Stimulated activated naive CD4-positive, alpha-beta T cell (primary cell): ENCODE measurements around the gene VWF.

Experiments
- DNase-seq, 6 experiments: peaks; one replicate each; lab custom pipeline; 2025; lab: John Stamatoyannopoulos, UW

The VWF gene

DNA sequence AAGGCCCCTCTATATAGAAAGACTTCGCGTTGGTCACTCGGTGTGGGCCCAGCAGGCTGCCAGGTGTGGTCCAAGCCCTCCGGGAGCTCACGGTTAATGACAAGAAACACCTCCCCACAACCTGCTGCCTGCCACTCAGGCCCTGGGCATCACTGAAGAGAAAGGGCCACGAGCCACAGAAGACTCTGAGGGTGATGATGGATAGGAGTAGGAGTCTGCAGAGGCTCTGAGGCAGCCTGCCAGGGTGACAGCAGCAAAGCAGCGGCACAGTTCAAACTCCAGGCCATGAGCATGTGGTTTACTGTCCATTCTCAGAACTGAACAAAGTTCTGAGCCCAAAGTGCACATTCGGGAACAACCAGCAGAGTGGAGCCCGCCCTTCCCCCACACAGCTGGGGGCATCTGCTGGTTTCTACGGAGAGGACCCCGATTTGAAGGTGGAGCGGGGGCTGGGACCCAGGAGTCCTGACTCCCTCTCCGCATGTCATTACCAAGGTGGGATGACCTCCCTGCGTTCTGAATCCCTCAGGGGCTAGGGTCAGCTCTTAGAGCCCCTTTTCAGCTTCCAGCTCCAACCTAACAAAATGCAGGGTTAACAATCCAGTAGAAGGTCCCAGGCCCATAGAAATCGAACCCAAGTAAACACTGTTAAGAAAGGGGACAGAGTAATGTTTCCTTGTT lies 65.8 kb downstream of the VWF start:
- no peak for DNase-seq

DNA sequence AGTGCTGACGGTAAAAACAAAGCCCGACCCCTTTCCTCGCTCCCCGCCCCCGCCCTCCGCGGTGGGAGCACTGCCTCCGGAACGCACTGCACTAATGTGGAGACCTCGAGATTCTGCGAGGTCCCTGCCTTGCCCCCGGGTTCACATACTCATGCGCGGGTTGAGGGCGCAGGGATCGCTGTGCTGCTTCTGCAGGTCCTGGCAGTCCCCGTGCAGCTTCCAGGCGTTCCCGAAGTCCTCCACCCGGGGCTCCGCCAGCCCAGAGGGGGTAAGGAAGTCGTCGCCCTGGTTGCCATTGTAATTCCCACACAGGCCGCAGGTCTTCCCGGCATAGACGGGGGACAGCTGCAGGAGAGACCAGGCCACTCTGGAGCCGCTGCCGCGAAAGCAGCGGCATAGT lies 66.8 kb downstream of the VWF start:
- DNase-seq, result no peak

DNA sequence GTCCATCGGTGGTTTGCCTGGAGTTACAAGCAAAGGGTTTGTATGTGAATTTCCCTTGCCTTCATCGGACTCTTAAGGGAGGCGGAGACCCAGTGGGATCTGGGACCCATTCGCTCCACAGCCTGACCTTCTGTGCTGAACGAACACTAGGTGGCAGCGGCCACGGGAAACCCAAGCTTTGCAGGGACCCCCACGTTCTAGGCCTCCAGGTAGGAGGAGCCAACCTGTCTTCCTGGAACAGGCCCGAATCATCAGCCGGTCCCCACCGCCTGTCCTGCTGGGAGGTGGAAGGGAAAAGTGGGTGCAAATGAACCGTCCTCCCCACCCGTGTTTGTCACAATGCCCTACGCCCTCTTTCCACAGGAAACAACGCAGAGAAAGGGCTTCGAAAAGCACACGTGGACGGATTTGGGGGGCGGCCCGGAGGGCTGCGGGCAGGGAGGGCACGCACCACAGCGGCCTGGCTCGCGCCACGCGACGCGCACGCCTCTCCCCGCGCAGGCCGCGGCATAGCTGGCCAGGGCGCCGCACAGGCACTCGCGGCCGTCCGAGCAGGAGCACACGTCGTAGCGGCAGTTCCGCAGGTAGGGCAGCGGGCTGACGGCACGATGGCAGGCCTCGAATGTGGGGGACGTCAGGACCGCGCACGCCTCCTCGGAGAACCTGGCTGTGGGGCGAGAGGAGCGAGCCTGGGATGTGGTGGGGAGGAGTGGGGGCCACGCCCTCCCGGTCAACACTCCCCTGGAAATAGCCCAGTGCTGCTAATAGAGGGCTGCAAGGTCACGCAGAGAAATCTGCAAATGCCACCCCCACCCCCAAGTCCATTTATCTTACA lies 67.8 kb downstream of the VWF start:
- peak in 3 of 6 experiments; percentile 11 to 43 (median 32) for DNase-seq

DNA sequence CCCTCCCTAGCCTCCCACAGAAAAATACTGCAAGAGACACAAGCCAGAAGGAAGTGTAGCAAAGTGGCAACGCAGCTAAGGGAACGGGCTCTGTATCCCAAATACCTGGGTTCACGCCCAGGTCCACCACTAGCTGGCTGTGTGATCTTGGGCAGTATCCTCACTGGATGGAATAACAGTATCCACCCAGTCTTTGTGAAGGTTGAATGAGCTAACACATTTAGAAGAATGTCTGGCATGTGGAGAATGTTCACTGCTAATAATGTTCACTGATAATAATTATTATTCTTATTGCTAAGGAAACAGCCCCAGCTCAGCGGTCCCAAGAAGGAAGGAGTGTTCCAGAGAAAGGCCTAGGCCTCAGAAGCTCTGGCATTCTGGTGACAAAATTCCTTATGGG lies 70.9 kb downstream of the VWF start:
- no peak for DNase-seq

DNA sequence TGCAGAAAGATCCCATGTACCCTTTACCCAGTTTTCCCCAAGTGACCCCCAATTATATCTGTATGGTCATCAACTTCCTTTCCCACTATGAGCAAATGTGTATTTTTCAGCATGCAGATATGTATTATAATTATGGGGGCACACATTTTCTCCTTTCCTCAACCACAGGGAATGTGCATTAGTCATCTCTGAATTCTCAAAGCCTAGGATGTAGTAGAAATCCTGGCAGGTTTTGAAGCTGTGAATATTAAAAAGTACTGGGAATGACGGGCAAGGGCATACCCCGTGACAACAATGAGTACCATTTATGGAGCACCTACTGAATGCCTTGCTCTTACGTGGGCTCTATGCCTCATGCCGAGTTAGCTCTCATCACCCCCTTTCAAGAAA lies 71.5 kb downstream of the VWF start:
- no peak for DNase-seq

DNA sequence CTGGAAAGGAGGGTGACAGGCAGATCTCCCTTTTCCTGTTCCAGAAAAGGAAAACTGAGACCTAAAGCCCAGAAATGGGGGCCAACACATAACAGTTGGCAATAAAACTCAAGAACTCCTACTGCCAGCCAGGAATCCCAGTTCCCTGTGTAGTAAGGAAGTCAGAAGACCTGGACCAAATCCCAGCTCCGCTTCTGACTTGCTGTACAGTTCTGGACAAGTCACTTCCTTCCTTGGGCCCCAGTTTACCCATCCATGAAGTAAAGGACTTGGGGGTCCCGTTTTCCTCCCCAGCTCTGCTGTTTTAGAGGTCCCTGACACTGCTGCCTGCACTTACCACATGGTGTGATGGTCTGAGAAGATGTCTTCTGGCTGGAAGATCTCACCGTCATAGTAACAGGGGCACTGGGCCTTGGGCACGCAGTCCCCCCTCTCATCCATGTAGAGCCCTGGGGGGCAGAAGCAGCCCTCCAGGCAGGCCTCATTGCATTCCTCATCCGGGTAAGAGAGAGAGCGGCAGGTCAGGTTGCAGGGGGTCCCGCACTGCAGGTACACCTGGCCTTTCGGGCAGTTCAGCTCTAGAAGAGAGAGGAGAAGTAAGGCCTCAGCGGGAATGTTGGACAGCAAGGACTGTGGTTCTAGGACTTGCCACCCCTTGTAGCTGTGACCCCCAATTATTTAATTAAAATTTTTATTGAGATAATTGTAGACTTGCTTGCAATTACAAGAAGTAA lies 72.1 kb downstream of the VWF start:
- DNase-seq, result no peak

DNA sequence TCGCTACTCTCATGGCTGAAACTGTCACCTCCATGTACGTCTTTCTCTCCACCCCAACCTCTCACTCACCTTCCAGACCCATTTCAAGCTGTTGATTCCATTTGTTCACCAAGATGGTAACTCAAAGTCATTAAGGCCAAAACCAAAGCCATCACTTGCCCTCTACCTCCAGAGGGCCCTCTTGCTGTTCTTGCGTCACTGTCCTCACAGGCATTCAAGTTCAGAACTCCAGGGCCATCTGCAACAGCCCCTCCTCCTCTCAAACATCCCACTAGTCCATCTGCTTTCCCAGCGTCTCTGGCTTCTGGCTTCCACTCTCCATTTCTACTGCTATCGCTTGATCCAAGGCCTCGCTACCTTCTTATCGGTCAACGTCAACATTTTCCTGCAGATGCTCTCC lies 74.5 kb downstream of the VWF start:
- no peak for DNase-seq

DNA sequence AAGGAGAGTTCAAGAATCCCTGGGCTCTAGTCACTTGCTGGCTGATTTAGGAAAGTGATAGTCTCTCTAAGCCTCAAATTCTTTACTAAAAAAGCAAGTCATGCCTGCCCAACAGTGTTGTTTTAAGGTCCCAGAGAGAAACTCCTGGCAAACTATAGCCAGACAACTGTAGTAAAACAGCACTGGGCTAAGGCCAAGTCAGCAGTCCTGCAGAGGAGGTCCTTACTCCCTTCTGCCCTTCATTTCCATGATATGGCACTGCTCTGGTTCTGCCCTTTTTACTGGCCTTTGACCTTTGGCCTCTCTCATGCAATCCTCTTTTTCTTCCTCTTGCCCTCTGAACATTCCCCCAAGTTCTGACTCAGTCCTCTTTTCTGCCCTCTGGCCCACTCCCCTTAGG lies 74.9 kb downstream of the VWF start:
- no peak for DNase-seq

DNA sequence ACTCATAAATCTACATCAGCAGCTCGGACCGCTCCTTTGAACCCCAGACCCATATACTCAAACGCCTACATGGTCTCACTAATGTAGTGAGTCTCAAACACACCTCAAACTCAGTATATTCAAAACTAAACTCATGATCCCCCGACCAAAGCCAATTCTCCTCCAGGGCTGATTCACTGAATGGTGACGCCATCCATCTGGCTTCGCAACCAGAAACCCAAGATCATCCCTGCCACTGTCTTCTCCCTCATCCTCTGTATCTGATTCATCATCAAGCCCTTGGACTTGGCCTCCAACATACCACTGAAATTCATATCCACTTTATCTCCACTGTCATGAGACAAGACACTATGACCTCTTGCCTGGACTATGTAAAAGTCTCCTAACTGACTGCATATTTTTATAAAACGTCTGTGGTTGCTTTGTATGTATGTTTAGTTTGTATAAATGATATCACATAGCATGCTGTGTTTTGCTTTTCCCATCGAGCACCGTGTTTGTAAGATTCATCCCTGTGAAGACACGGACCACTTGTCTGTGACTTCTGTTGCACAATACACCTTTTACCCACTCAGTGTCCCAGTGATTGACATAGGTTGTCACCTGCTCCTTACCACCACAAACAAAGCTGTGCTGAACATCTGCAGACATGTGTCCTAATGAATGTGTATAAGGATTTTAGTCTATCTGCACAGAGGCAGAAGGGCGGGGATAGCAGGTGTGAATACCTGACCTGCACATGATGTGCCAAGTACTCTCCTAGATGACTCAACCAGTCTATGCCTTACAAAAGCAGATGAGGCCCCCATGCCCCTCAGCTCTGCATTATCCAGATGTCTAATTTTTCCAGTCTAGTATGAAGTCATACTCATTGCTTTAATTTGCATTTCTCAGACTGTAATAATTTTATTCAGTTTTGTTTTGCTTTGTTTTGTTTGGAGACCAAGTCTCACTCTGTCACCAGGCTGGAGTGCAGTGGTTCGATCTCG lies 76.9 kb downstream of the VWF start:
- no peak for DNase-seq

DNA sequence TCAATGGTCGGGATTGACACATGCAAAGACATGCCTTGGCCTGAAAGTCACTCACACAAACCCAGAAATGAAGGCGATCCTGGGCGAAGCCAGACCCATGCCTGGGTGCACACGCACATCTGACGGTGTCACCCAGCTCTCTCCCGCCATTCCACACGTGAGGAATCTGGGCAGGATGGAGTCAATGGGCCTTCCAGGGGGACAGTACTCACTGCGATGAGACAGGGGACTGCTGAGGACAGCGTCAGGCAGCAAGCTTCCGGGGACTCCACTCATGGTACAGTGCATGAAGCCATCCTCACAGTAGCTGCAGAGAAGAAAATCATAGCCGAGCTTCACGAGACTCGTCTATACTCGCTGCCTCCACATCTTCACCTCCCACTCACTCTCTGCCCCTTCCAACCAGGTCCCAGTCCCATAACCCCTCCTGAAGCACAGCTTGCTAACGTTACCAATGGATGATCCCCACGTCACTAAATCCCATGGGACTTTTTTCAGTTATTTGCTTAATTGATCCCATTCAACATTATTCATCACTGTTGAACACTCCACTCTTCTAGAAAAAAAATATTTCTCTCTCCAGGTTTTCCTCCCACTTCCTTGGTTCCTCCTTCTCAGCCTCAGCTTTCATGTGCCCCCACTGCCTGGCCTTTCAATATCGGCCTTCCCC lies 77.8 kb downstream of the VWF start:
- no peak for DNase-seq

DNA sequence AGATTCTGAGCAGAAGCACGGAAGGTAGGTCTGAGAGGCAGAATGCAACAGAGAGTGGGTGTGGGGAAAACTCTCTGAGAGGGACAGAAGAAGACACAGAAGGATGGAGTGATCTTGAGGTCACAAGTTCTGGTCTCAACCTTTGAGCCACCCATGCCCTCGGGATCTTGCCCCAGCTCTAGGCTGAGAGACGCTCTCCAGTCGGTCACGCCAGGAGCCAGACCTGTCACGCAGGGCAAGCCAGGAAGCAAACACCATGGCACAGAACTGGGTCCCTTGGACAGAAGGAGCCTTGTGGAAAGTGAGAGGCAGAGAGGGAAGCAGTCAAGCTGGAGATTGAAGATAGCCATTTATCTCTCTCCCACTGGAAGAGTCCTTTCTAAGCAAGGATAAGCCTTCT lies 79.0 kb downstream of the VWF start:
- DNase-seq, result no peak

DNA sequence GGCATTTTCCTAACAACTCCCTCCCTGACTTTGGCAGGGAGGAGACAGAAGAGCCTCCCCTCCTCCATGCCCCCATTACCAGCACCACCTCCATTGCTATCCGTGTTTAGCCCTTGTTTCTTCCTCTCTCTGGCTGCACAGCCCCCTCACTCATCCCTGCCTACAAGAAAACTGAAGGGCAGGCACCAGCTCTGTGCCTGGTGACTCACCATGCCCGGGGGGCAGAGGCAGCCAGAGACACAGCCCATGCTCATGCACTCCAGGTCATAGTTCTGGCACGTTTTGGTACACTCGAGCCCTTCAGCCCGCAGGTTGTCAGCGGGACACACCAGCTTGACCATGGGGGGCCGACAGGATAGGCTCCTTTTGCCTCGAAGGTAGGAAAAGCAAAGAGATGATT lies 80.4 kb downstream of the VWF start:
- DNase-seq, result no peak

DNA sequence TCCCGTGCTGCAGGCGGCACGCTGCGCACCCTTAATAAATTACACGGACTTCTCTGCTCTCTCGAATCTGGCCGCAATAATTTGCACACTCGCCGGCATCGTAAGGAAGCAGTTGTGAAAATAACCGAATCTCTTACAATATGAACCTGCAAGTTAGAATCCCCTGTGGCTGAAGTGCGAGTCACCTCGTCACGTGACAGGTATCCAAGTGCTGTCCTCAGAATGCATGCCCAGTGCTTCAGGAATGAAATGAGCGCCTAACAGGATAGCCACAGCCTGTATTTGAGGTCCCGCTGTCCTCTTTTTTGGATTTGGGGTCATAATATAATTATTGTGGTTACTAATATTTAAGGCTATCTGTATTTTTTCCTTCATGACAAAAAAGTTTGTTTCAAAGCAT lies 82.0 kb downstream of the VWF start:
- no peak for DNase-seq

DNA sequence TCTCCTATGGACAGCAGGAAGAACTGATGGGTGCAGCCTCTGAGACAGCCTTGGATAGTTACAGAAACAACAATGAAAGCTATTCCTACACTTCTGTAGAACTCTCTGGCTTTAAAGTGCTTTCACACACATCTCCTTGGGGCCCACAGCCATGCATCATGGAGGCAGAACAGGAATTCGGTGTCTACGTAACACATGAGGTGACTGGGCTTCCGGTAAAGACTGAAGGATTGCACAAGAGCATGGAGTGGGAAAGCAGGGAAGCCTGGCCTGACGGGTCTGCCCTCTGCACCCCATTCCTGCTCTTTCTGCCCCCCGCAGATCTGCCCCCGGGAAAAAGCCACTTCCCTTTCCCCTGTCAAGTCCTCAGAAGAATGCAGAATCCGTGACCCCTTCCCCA lies 82.6 kb downstream of the VWF start:
- no peak for DNase-seq

DNA sequence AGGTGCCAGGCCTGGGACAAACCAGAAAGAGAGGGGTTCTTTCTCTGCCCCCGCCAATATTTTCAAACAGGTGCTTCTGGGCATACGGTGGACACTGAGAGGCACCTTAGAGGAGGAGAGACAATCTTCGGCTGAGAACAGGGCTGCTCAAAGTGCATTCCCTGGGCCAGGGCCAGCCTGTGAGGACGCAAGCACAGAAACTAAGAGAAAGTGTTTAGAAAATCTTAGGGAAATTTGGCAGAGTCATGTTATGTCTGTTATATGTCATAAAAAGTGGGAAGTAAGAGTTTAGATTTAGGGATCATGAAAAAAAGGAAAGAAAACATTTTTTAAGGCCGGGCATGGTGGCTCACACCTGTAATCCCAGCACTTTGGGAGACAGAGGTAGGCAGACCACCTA lies 83.7 kb downstream of the VWF start:
- no peak for DNase-seq

DNA sequence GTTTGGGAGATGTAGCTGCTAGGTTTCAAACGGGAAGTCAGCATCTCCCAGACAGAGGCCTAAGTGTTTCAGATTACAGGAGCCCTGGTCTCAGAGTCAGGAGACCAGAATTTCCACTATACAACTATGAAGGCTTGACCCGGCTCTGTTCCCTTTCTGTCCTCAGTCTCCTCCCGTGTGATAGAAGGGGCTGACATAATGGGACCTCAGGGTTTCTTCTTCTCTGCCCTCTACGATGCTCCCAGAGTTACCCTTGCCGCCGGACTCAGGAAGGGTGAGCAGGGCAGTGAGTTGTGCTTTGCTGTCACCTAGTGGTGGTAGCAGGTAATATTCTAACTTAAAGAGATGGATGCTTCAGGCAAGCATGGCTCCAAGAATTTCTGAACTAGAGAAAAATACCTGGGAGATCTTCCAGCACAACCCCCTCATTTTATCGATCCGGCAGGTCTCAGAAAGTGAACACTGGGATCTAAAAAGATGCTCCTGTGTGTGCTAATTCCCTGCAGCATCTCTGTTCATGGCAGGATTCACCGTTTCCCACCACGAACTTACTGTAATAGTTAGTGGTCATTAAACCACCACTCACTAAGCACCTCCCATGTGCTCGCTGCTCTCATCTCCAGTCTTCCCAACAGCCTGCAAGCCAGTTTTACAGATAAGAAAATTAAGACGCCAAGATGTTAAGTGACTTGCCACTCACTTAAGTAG lies 84.4 kb downstream of the VWF start:
- peak in 5 of 6 experiments; percentile 9 to 69 (median 24) for DNase-seq

DNA sequence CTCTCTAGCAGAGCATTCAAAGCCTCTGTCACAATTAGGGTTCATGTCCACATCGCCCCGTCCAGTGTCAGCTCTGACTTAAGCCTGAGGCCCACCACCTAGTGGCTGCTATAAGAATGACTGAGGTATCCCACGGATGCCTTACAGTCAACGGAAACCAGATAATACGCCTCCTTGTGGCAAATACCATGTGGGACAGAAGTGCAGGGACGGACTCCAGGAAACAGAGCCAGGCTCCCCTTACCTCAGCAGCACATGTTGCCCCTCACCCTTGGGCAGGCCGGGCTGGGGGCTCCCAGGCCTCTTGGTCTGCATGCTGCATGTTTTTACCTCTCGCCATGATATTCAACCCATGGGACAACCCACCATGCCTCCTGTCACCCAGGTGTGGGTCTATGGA lies 86.3 kb downstream of the VWF start:
- DNase-seq, result peak in 3 of 6 experiments; percentile 9 to 26 (median 14)

DNA sequence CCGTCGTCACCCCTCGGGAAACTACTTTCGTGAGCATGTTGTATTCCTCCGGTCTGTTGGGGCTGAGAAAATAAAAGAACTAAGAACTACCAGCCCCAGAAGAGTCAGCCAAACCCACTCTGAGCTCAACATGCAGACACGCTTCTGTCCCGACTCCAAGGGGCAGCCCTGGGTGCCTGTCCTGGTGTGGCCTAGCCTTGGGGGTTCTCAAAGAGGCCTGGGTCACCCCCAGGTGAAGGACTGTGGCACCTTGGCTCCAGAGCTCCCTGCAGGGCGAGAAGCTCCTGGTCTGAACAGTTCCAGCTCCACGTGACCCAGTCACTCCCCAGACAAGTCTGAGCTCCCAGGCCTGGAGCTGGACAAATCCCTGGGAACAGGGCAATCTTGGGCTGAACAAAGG lies 87.0 kb downstream of the VWF start:
- no peak for DNase-seq

DNA sequence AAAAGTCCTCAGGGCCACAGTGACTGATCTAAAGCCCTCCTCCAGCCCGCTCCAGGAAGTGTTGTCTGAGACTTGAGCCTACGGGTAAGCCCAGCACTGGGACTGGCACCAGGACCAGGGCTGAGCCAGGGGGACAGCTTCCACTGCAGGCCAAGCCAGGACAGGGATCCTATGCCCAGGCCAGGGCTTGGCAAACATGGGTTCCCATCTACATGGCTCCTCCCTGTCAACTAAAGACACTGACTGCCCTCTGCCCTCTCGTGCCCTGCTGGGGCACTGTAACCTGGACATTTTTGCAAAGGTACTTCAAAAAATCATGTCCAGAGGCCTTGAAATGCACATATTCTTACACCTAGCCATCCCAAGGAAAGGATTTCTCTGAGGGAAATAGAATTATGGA lies 88.0 kb downstream of the VWF start:
- DNase-seq, result no peak

DNA sequence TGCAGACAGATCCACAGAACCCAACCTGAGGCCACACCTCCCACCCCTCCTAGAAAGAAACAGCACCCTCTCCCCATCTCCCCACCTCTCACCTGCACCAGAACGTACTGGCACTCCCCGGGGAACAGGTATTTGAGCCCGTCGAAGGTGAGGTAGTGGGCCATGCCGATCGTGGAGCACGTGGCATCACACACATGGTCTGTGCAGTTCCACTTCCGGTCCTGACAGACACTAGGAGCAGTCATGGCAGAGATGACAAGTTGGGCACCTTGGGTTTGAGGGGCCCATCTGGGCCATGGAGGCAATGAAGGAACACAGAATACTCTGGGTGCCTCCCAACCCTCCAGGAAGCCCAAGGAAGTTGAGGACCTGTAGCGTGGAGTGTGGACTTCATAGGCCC lies 89.9 kb downstream of the VWF start:
- DNase-seq, result no peak

DNA sequence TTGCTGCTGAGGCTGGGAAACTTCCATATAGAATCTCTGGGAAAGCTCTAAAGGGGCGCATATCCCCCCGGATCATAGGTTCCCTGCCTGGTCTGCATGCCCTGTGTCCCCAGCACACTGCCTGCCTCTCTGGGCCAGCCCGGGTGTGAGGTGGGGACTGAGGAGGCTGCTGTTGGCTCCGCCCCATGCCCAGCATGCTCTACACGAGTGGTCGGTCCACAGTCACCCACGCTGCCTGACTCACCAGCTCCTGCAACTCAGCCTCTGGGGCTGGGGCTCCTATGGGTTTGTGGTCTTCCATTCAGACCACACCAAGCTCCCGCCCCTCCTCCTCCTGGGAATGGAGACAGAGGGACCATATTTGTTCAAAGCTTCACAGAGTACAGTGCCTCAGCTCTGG lies 90.9 kb downstream of the VWF start:
- no peak for DNase-seq
